Measurements from ENCODE around the gene NFAT5. TPM values are rescaled to one million over a fixed set of nuclear protein-coding genes. Genes with fewer than 3 reads are reported as not detected.
"Not testable (repeated sequence)": the region's sequence is repeated elsewhere in the genome, so short reads cannot be mapped to it uniquely, and the experiment has no call there.

NFAT5 gene, protein sequence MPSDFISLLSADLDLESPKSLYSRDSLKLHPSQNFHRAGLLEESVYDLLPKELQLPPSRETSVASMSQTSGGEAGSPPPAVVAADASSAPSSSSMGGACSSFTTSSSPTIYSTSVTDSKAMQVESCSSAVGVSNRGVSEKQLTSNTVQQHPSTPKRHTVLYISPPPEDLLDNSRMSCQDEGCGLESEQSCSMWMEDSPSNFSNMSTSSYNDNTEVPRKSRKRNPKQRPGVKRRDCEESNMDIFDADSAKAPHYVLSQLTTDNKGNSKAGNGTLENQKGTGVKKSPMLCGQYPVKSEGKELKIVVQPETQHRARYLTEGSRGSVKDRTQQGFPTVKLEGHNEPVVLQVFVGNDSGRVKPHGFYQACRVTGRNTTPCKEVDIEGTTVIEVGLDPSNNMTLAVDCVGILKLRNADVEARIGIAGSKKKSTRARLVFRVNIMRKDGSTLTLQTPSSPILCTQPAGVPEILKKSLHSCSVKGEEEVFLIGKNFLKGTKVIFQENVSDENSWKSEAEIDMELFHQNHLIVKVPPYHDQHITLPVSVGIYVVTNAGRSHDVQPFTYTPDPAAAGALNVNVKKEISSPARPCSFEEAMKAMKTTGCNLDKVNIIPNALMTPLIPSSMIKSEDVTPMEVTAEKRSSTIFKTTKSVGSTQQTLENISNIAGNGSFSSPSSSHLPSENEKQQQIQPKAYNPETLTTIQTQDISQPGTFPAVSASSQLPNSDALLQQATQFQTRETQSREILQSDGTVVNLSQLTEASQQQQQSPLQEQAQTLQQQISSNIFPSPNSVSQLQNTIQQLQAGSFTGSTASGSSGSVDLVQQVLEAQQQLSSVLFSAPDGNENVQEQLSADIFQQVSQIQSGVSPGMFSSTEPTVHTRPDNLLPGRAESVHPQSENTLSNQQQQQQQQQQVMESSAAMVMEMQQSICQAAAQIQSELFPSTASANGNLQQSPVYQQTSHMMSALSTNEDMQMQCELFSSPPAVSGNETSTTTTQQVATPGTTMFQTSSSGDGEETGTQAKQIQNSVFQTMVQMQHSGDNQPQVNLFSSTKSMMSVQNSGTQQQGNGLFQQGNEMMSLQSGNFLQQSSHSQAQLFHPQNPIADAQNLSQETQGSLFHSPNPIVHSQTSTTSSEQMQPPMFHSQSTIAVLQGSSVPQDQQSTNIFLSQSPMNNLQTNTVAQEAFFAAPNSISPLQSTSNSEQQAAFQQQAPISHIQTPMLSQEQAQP (N-terminal part only)
- total RNA-seq: 10.0 TPM

DNA sequence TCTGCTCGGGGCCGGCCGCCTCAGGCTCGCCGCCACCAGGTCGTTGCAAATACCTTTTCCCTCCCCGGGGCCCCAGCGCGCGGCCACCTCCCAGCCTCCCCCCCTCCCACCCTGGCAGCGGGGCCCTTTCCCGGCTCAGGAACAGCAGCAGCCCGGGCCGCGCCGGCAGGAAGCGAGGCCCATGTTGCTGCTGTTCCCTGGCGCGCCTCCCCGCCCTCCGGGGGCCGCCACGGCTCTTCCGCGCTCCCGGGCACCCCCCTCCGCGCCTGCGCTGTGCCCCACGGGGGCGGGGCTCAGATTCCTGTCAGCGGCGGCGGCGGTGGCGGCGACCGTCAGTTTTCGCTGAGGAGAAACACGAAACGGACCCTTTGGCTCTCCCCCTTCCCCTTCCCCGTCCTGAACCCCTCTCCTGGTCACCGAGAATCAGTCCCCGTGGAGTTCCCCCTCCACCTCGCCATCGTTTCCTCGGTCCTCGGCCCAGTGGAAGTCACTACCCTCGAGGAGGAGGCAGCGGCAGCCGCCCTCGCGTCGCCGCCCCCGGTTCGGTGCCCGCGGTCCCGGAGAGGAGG, at the start of gene NFAT5:
Gene NFAT5 (plus strand): TSS at position 296 of the 569 bp plus-strand sequence. CDS start 336 bp downstream, outside the sequence.
- DNase-seq (ENCODE audit: low spot score): peak; percentile 95
- ATAC-seq: peak; percentile 93

DNA sequence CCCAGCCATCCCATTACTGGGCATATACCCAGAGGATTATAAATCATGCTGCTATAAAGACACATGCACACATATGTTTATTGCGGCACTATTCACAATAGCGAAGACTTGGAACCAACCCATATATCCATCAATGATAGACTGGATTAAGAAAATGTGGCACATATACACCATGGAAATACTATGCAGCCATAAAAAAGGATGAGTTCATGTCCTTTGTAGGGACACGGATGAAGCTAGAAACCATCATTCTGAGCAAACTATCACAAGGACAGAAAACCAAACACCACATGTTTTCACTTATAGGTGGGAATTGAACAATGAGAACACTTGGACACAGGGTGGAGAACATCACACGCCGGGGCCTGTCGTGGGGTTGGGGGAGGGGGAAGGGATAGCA, 47.9 kb upstream of the NFAT5 start:
- not testable (repeated sequence) for ATAC-seq; DNase-seq (ENCODE audit: low spot score)

DNA sequence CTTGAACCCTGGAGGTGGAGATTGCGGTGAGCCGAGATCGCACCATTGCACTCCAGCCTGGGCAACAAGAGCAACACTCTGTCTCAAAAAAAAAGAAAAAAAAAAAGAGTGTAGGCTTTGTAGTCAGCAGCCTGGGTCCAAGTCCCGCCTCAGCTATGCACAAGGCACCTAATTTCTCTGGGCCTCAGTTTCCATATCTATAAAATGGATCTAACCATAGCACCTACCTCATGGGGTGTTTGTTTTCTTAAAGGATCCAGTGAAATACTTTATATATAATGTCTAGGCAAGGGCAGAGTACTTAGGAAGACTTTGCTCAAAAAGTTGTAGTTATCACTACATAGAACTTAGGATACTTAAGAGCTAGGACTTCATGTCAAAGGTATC, 45.4 kb upstream of the NFAT5 start:
- DNase-seq (ENCODE audit: low spot score): no peak

DNA sequence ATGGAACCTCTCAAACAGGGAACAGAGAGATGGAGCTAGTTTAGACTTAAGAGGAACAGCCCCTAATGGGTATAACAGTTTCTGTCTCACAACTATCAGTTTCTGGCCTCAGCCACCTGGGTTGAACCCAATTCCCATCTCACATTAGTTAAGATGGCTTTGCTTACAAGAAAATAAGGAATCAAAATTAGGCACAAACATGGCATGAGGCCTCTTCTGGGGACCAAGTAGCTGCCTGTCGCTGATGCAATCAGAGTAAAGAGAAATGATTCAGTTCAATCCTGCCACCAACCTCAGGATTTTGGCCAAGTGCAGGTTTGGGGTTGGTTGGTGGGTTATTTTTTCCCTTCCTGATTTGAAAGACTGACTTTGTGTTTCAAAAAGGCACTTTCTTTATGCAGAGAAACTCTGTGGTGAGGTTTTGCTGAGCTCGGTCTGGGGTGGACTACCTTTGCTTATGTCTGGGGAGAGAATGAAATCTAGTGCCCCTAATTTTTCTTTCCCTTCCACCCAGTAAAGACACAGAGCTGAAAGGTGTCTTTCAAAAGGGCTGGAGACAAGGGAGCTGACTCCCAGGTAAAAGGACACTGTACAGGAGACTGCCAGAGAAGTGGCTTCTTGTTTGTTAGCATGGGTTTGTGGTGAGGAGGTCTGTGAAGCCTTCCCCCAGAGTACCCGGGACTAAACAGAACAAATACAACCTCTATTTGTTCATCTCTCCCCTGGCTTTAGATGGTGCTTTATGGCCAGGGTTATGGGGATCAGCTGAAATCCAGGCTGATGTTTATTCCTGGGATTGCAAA, 44.8 kb upstream of the NFAT5 start:
- DNase-seq (ENCODE audit: low spot score) (no peak), ATAC-seq (no peak)

More for the DNA sequence above, 45.4 kb upstream of the NFAT5 start:
- ATAC-seq: no peak

DNA sequence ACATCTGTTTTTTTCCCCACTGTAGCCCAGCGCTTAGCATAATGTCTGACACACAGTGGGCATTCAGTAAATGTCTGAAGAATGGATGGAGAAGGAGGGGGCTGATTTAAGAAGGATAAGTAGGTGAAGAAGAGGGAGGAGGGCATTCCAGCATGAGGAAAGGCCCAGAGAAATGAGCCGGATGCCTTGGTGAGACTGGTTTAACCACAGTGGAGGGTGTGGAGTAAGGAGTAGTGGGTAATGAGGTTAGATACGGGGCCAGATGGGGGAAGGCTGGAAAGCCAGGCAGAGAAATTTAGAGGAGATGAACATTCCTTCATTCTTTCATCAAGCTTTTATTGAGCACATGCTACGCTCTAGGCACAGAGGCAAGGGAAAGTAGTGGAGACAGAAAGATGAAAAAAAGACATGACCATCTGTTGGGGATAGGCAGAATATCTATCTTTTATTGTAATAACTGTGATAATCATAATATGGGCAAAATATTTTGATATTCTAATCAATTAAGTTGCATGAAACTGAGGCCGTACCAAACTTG, 43.7 kb upstream of the NFAT5 start:
- no peak for ATAC-seq

DNA sequence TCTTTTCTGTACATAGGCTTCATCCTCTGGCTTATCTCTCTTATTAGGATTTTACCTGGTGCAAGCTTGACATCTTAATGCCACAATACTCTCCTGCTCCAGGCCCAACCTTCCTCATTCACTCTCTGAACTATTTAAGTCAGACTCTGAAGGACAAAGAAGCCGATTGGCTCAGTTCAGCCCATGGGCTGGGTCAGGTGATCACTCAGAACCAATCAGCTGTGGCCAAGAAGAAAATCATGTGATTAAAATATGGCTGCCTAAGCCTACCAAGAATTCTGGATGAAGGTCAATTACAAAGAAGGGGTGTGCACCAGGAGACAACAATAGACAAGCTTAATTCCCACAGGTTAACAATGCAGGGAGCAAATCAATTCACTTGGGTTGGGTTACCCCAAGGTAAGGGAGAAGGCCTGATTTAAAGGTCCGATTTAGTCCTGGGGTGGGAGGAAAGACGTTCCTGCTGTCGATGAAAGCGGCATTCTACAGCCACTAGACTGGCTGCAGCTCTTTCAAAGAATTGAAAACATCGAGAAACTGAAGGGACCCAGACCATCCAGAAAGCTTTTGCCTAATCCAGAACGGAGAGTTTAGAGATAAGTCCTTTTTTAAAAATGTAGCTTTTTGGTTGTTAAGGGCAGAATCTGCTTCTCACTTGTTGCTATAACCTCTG, 42.9 kb upstream of the NFAT5 start:
- no peak for DNase-seq (ENCODE audit: low spot score)

More for the DNA sequence above, 43.7 kb upstream of the NFAT5 start:
- DNase-seq (ENCODE audit: low spot score): no peak

DNA sequence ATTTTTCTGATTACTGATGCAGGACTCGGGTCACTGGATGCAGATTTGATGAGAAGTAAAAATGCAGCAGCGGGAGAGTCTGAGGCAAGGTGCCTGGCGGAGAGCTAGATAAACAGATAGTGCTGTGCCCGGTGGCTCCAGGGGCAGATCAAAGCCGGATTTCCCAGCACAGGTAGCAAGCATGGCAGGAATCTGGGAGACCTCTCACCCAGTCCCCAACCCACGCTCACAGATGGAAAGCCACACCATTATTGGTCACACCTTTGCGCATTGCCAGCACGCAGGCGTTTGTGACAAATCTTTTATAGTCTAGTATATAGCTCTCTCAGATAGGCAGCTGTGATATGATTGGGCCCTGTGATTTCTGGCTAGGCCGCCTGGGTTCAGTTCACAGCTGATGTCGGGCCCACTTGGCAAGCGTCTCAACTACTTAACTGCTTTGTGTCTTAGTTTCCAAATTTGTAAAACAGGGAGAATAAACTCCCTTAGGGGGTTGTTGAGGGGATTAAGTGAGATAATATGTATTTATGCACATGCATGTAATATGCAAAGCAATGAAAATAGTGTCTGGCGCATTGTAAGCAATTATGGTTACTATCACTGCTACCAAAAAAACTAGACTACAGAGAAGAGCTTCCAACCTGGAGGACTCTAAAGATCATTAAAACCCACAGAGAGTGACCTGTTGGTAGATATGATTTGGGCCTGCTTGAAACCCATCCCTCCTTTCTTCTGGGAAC, 42.0 kb upstream of the NFAT5 start:
- no peak for ATAC-seq
- no peak for DNase-seq (ENCODE audit: low spot score)

More for the DNA sequence above, 42.9 kb upstream of the NFAT5 start:
- ATAC-seq: no peak

DNA sequence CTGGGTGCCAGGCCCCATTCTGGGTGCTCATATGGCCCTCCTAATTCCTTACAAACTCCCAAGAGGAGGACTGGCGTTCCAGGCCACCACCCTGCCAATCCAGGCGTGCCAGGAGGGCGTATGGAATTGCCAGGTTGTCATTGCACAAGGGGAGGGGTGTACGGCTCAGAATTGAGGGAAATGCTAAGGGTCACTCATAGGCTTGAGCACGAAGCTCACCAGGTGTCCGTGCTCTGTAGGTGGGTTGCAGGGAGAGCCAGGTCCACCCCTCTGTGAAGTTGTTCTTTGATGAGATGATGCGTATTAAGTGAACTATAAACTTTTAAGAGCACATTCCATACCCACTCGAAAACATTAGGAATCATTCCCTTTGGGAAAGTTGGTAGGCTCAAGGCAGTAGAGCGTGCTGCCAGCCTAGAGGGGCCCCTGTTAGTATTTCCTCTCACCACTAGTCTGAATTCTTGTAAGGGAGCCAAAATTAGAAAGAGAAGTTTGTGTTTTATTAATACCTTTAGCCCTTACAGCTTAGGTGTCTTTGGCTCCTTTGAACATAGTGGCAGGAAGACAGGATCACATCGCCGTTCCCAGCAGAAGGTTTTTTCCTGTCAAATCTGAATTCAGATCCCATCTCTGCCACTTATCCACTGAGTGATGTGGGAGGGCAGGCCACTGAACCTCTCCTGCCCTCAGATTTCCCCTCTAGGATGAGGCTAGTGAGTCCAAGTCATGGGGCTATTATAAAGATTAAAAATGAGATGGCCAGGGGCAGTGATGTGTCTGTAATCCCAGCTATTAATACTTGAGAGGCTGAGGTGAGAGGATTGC, 38.7 kb upstream of the NFAT5 start:
- ATAC-seq (no peak), DNase-seq (ENCODE audit: low spot score) (no peak)

DNA sequence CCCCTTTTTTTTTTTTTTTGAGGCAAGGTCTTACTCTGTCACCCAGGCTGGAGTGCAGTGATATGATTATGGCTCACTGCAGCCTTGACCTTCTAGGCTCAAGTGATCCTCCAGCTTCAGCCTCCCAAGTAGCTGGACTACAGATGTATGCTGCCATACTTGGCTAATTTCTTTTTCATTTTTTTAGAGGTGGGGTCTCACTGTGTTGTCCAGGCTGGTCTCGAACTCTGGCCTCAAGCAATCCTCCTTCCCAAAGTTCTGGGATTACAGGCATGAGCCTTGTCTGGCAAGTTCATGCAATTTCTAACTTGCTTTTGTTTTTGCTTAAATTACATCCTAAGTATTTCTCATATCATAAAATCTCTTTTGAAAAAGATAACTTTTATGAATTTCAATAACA, 33.8 kb upstream of the NFAT5 start:
- DNase-seq (ENCODE audit: low spot score) (no peak), ATAC-seq (no peak)

DNA sequence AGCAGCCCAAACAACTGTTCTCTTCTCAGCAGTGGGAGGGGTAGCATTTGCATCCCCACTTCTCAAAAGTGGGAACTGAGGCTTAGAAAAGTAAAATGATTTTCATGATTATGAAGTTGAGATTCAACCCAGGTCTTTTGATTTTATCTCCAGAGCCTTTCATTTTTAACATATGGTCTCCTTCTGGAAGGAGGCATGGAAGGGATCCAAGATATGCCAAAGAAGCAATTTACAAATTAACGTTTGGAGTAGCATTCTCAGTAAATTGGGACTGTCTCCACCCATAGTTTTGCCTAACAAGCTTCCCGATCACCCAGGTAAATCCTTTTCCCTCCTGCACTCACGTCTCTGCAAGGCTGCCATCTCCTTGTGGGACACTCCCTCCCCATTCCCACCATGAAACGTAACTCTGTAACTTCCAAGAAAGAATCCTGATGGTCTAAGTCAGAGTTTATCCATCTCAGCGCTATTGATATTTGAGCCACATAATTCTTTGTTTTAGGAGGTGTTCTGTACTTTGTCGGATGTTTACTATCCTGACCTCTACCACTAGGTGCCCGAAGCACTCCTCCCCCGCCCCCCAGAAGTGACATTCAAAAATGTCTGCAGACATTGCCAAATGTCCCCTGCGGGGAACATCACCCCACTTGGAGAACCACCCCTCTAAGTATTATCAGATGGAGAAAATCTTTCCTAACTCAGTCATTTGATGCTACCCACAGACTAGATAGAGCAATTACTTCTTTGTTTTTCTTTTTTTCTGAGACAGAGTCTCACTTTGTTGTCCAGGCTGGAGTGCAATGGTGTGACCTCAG, 32.9 kb upstream of the NFAT5 start:
- ATAC-seq: no peak
- DNase-seq (ENCODE audit: low spot score): no peak

DNA sequence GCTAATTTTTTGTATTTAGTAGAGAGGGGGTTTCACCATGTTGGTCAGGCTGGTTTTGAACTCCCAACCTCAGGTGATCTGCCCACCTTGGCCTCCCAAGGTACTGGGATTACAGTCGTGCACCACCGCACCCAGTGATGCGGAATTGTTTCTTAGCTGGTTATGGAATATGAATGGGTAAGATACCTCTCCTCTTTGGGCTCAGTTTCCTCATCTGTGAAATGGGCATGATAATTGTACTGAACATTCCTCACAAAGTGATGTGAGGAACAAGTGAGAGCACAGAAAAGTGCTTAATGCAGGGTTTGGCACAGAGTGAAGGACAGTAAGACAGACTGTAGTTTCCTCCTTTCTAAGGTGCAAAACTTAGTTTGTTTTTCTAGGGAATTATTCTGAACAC, 31.0 kb upstream of the NFAT5 start:
- DNase-seq (ENCODE audit: low spot score): no peak
- no peak for ATAC-seq

DNA sequence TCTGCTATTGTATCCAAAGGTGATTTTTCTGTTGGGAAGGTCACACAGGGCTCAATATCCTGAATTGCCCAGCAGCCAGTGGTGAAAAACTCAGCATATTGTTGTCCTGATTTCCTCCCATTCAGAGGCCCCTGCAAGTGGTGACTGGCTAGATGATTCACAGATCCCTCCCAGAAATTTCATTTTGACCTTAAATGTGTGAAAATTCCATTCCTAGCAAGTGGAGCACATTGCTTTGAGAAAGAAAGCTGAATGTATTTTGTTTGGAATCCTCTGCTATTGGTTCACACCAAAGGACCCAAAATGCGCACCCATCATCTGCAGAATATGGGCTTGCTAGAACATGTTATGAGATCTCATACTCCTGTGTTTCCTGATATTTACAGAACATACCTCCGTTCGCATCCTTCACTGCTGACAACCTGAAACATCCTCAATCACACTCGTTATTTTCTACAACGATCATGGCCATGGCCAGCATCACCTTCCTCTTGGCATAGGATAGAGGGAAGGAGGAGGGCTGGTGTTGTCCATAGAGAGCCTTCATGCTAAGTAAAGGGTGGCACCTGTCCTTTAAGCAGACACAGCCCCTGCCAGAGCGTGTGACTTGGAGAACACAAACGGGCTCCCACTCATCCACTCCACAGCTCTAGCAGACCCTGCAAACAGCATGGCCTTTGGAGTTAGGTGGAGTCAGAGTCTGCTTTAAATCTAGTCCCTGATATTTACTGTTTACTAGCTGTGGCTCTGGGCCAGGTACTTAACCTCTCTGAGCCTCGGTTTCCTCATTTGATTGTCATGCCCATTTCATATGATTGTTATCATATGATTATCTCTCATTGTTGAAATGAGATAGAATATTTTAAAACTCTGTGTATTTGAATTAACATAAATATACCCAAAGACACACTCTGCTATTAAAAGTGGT, 30.4 kb upstream of the NFAT5 start:
- ATAC-seq (no peak), DNase-seq (ENCODE audit: low spot score) (no peak)

DNA sequence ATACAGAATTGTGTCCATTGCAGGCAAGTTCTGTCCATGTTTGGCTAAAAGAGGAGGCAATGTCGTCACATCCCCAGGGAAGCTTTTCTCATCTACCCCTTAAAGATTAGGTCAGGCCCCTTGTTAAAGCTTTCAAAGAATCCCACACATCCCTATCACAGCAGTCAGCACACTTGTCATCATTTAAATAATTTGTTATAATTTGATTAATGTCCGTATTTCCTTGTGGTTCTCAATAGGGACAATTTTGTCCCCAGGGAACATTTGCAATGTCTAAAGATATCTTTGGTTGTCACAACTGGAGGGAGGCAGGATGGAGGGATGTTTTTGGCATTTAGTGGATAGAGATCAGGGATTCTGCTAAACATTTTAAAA, 28.1 kb upstream of the NFAT5 start:
- no peak for ATAC-seq

DNA sequence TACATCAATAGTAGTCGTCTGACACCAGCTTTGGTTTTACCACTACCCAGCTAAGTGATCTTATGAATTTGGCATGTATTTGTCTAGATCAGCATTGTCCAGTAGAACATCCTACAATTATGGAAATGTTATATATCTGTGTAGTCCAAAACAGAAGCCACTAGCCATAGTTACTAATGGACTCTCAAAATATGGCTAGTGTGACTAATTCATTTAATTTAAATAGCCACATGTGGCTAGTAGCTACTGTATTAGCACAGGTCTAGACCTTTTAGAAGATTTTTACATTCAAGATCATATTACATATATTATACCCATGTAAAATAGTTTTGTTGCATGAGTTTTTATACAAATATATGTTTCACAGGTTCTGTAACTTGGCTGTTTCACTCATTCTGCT, 27.0 kb upstream of the NFAT5 start:
- DNase-seq (ENCODE audit: low spot score) (no peak), ATAC-seq (no peak)

More for the DNA sequence above, 28.1 kb upstream of the NFAT5 start:
- no peak for DNase-seq (ENCODE audit: low spot score)

DNA sequence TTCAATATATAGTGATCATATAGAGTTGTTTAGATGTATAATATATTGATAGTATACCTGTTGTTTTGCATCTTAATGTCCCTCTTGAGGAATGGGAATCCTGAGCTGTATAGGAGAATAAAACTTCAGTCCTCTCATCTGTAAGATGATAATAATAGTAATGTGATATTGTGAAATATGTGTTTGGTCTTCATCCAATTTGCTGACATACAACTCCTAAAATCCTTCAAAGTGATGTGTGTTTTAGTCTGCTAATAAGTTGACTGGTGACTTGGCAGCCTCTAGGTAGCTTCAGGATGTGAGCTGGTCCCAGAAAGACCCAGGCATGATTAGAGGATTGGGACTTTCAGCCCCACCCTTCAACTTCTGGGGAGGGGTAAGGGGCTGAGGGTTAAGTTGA, 22.8 kb upstream of the NFAT5 start:
- ATAC-seq (no peak), DNase-seq (ENCODE audit: low spot score) (no peak)

DNA sequence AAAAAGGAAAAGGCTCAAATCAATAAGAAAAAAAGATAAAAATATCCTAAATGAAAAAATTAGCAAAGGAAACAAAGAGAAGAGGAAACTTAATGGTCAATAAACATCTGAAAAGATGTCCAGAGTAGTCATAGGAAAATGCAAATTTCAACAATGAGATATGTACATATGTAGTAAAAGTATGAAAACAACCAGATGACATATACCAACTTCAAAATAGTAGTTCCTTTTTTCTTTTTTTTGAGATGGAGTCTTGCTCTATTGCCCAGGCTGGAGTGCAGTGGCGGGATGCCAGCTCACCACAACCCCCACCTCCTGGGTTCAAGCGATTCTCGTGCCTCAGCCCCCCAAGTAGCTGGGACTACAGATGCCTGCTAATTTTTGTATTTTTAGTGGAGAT, 21.7 kb upstream of the NFAT5 start:
- DNase-seq (ENCODE audit: low spot score) (no peak), ATAC-seq (no peak)
